ENCODE data around the gene LMO7. TPM values are rescaled to one million over a fixed set of nuclear protein-coding genes. Genes with fewer than 3 reads are reported as not detected.

LMO7 gene
- total RNA-seq, 1 experiment from 2014 or later: 18.5 TPM

DNA sequence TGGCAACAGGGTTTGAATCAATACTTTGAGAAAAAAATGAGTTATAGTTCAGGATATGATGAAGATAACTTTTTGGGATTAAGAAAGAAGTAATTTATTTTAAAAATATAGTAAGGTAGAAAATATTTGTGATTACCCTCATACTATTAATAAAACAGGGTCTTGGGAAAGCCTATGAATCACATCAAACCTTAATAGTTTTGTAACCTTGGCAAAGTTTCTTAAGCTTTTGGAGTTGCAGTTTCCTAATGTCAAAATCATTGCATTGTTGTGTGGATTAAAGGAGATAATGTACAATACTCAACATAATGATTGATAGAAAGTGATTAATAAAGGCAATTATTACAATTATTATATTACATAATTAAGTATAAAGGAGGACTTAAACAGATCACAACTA is 149.0 kb downstream of the LMO7 start (continued):
- TF ChIP-seq ZNF396 (CRISPR knock-in tag; IDR thresholded peaks at IDR 0.05; ENCODE audit: borderline replicate concordance) (no peak), ZNF232 (CRISPR knock-in tag; IDR thresholded peaks at IDR 0.05) (no peak), ZNF219 (CRISPR knock-in tag; IDR thresholded peaks at IDR 0.05; ENCODE audit: borderline replicate concordance) (no peak), NR2C2 (CRISPR knock-in tag; IDR thresholded peaks at IDR 0.05) (no peak)
- TF ChIP-seq, protein P1, sequence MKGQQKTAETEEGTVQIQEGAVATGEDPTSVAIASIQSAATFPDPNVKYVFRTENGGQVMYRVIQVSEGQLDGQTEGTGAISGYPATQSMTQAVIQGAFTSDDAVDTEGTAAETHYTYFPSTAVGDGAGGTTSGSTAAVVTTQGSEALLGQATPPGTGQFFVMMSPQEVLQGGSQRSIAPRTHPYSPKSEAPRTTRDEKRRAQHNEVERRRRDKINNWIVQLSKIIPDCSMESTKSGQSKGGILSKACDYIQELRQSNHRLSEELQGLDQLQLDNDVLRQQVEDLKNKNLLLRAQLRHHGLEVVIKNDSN (CRISPR knock-in tag; IDR thresholded peaks at IDR 0.05): no peak

GRCh38 chr13:75787249-75787928 is 151.3 kb downstream of the LMO7 start:
- DNase-seq (ENCODE audit: low spot score) (no peak), ATAC-seq (no peak)
- peaks cover 5% of the 10 kb centered on the region for H3K4me1 Mint-ChIP-seq
- TF ChIP-seq, protein P2, sequence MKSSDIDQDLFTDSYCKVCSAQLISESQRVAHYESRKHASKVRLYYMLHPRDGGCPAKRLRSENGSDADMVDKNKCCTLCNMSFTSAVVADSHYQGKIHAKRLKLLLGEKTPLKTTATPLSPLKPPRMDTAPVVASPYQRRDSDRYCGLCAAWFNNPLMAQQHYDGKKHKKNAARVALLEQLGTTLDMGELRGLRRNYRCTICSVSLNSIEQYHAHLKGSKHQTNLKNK (CRISPR knock-in tag; IDR thresholded peaks at IDR 0.05): no peak
- H3K4me3 Mint-ChIP-seq: no peak overlapping the region
- peaks cover 5% of the 10 kb centered on the region for H3K36me3 Mint-ChIP-seq
- H3K9me3 Mint-ChIP-seq: peaks cover 6% of the 10 kb centered on the region
- POLR2A ChIA-PET: no interaction called here
- no peaks in the 10 kb centered on the region for H3K27me3 Mint-ChIP-seq (ENCODE audit: low read depth)
- H3K27ac Mint-ChIP-seq: no peak overlapping the region
- CTCF ChIA-PET: interaction anchor here (0.6 kb wide), 1 partner anchor 305 kb away, joined by 5 read pairs; the partner anchor contains the start of gene TBC1D4

DNA sequence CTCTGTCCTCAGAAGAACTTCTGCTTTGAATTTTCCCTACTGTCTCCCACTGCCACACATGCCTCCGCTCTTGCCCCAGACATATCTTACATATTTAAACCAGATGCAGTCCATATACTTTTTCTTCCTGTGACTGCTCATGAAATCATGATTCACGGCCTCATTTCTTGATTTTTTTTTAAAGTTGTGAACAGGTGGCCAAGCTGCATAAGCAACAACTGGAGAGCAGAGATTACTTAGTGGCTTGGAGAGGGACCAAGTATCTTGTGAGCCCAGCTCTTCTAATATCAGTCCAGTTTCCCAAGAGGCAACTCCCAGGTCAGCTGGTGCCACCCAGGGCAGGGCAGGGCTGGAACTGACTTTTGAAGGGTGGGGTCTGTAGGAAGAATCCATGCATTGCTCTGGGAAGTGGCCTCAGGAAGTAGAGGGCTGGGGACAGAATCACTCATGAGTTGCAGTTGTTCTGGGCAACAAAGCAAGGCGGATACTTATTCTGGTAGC is 152.4 kb downstream of the LMO7 start:
- POLR2A ChIA-PET: interaction anchor here (0.7 kb wide), 1 partner anchor 12 kb away, joined by 6 read pairs; no protein-coding TSS in a partner anchor
- peak; percentile 41; the same call in 1 of the 2 replicates for ATAC-seq
- DNase-seq (ENCODE audit: low spot score): no peak

DNA sequence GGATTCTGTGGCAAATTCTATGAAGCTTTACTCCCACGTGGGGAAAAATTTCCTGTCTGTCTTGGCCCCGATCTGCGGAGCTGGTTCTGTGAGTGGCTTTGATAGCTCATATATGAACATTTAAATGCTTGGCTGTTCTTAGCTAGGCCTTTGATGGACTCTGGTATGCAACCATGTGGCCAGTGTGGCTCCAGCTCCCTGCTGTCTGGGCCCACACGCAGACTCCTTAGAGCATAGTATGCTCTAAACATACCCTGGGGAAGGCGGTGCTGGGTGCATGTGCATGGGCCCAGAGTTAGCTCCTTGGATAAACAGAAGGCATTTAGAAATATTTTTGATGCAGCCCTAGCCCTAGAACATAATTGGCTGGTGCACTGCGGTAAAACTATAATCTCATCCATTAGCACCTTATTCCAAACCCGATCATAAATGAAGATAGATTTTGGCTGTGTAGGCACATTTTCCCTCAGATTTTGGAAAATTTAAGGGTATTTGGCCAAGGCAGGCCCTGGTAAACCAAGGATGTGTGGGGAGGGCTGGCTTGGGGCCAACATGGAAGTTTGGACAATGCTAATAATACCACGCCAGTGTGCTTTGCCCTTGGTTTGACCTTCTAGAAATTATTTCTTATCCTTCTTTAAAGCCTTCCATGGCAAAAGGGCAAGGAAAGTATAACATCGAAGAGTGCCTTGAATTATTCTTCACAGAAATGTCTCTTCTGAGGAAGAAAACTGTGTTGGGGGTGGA is 153.5 kb downstream of the LMO7 start:
- no peak overlapping the region for H3K4me3 Mint-ChIP-seq
- ChIA-PET CTCF (interaction anchor here (1.0 to 1.5 kb wide), 2 partner anchors 14 to 94 kb away, joined by 3 to 4 read pairs; no protein-coding TSS in a partner anchor), POLR2A (no interaction called here)
- 0 out of 2 replicates have a peak, but pooled peaks have one; percentile 34 for ATAC-seq
- H3K36me3 Mint-ChIP-seq: no peaks in the 10 kb centered on the region
- H3K27me3 Mint-ChIP-seq (ENCODE audit: low read depth): no peaks in the 10 kb centered on the region
- no peak for DNase-seq (ENCODE audit: low spot score)
- H3K4me1 Mint-ChIP-seq: peaks cover 16% of the 10 kb centered on the region
- H3K9me3 Mint-ChIP-seq: peaks cover 5% of the 10 kb centered on the region
- H3K27ac Mint-ChIP-seq: no peak overlapping the region
- TF ChIP-seq ARID4B (CRISPR knock-in tag; IDR thresholded peaks at IDR 0.05; ENCODE audit: borderline replicate concordance): no peak
- TF ChIP-seq NFATC4 (CRISPR knock-in tag; IDR thresholded peaks at IDR 0.05): no peak
- no peak for TF ChIP-seq PRRX2 (CRISPR knock-in tag; IDR thresholded peaks at IDR 0.05)
- TF ChIP-seq TEAD4 (CRISPR knock-in tag; IDR thresholded peaks at IDR 0.05): no peak
- TF ChIP-seq, protein P3, sequence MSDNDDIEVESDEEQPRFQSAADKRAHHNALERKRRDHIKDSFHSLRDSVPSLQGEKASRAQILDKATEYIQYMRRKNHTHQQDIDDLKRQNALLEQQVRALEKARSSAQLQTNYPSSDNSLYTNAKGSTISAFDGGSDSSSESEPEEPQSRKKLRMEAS (CRISPR knock-in tag; IDR thresholded peaks at IDR 0.05): no peak
- no peak for TF ChIP-seq CREB1 (CRISPR knock-in tag; IDR thresholded peaks at IDR 0.05)
- no peak for TF ChIP-seq GRHL2 (CRISPR knock-in tag; IDR thresholded peaks at IDR 0.05; ENCODE audit: insufficient replicate concordance, severe bottlenecking)
- TF ChIP-seq CDX4 (CRISPR knock-in tag; IDR thresholded peaks at IDR 0.05; ENCODE audit: borderline replicate concordance): no peak
- TF ChIP-seq ZNF138 (CRISPR knock-in tag; conservative IDR thresholded peaks at IDR 0.05): no peak
- TF ChIP-seq ZNF416 (CRISPR knock-in tag; IDR thresholded peaks at IDR 0.05): no peak

More for the DNA sequence above, 152.4 kb downstream of the LMO7 start:
- no peaks in the 10 kb centered on the region for H3K36me3 Mint-ChIP-seq
- TF ChIP-seq NR3C1 (CRISPR knock-in tag; conservative IDR thresholded peaks at IDR 0.05; ENCODE audit: low read depth) (no peak), GABPB1 (CRISPR knock-in tag; IDR thresholded peaks at IDR 0.05) (no peak), RORB (CRISPR knock-in tag; IDR thresholded peaks at IDR 0.05) (no peak), ZNF317 (CRISPR knock-in tag; IDR thresholded peaks at IDR 0.05; ENCODE audit: borderline replicate concordance, low read depth) (no peak), FOXJ3 (CRISPR knock-in tag; IDR thresholded peaks at IDR 0.05; ENCODE audit: borderline replicate concordance) (no peak), ATF1 (CRISPR knock-in tag; IDR thresholded peaks at IDR 0.05) (no peak)
- TF ChIP-seq, protein P2 (CRISPR knock-in tag; IDR thresholded peaks at IDR 0.05): no peak
- H3K27me3 Mint-ChIP-seq (ENCODE audit: low read depth): no peaks in the 10 kb centered on the region
- H3K4me3 Mint-ChIP-seq: no peak overlapping the region
- no peak overlapping the region for H3K27ac Mint-ChIP-seq
- H3K9me3 Mint-ChIP-seq: no peaks in the 10 kb centered on the region
- H3K4me1 Mint-ChIP-seq: peaks cover 13% of the 10 kb centered on the region
- CTCF ChIA-PET: interaction anchor here (0.6 kb wide), 1 partner anchor 307 kb away, joined by 5 read pairs; the partner anchor contains the start of gene TBC1D4

Data from WTC11 (cell line).